HEK293 (cell line): ENCODE data around the gene QPCTL.

ENCODE experiments used
- CTCF ChIA-PET: fragments of 350-600 bp; formaldehyde crosslinking; extraction: SDS; loops from one replicate; lab custom pipeline; 2021; ENCODE audit warnings: antibody characterized with exemption; lab: Yijun Ruan, JAX
- POLR2A ChIA-PET: fragments of 300-600 bp; formaldehyde crosslinking; extraction: SDS; loops from one replicate; lab custom pipeline; 2020; ENCODE audit warnings: antibody characterized with exemption, inconsistent platforms; lab: Yijun Ruan, JAX
- H3K27ac ChIP-seq: fragments of 200-500 bp; sonication (Bioruptor generic); 2 replicates; pipeline ENCODE4 v1.5.1; 2014; ENCODE audit warnings: low read depth, low read length, control low read depth, inconsistent platforms; ENCODE audit errors: extremely low read depth
- H3K36me3 ChIP-seq, 2 experiments: fragments of 200-500 bp in 1 of 2; sonication (Bioruptor generic) in 1 of 2; 1 replicate in 1 of 2; 2 replicates in 1 of 2; pipeline ENCODE4 v1.5.1; 2014 to 2017; ENCODE audit warnings: inconsistent platforms in 2 of 2, low read length in 2 of 2; ENCODE audit not compliant: control insufficient read depth in 2 of 2, insufficient read depth in 1 of 2
- H3K4me1 ChIP-seq: fragments of 200-500 bp; sonication (Bioruptor generic); 2 replicates; pipeline ENCODE4 v1.5.1; 2014; ENCODE audit warnings: mild to moderate bottlenecking, low read length, inconsistent platforms; ENCODE audit not compliant: control insufficient read depth, insufficient read depth
- H3K4me3 ChIP-seq: 2 replicates; pipeline ENCODE4 v1.5.1; 2011; ENCODE audit warnings: low read depth, mild to moderate bottlenecking, control low read depth, low read length, moderate library complexity
- H3K9me3 ChIP-seq: fragments of 200-500 bp; sonication (Bioruptor generic); 2 replicates; pipeline ENCODE4 v1.5.1; 2014; ENCODE audit warnings: low read depth, low read length, inconsistent platforms; ENCODE audit not compliant: control insufficient read depth, insufficient read depth
- IKZF3 ChIP-seq: fragments of 450-650 bp; IDR thresholded peaks from 2 replicates; pipeline ENCODE4 v1.5.0; 2018; ENCODE audit warnings: missing biosample characterization, mild to moderate bottlenecking, missing genetic modification characterization, moderate library complexity
- ZBTB21 ChIP-seq: fragments of 450-650 bp; formaldehyde crosslinking; IDR thresholded peaks from 2 replicates; pipeline ENCODE4 v1.5.1; 2017; ENCODE audit warnings: missing biosample characterization, missing genetic modification characterization
- ZNF114 ChIP-seq: fragments of 450-650 bp; formaldehyde crosslinking; IDR thresholded peaks from 2 replicates; pipeline ENCODE4 v1.5.0; 2017; ENCODE audit warnings: missing biosample characterization, missing genetic modification characterization
- ZNF140 ChIP-seq: fragments of 450-650 bp; formaldehyde crosslinking; IDR thresholded peaks from 2 replicates; pipeline ENCODE4 v1.5.1; 2016; ENCODE audit warnings: missing biosample characterization, missing genetic modification characterization
- ZNF324 ChIP-seq: fragments of 450-650 bp; formaldehyde crosslinking; IDR thresholded peaks from 2 replicates; pipeline ENCODE4 v1.5.1; 2016; ENCODE audit warnings: missing biosample characterization, missing genetic modification characterization
- ZNF37A ChIP-seq: fragments of 450-650 bp; IDR thresholded peaks from 2 replicates; pipeline ENCODE4 v1.5.1; 2018; ENCODE audit warnings: missing biosample characterization, missing genetic modification characterization
- ZNF426 ChIP-seq: fragments of 450-650 bp; formaldehyde crosslinking; IDR thresholded peaks from 2 replicates; pipeline ENCODE4 v1.5.1; 2017; ENCODE audit warnings: missing biosample characterization, missing genetic modification characterization, mild to moderate bottlenecking, inconsistent platforms, moderate library complexity
- ZNF473 ChIP-seq: fragments of 450-650 bp; formaldehyde crosslinking; IDR thresholded peaks from 2 replicates; pipeline ENCODE4 v1.5.1; 2017; ENCODE audit warnings: missing biosample characterization, missing genetic modification characterization
- ZNF521 ChIP-seq: fragments of 450-650 bp; formaldehyde crosslinking; IDR thresholded peaks from 2 replicates; pipeline ENCODE4 v1.5.1; 2017; ENCODE audit warnings: missing biosample characterization, mild to moderate bottlenecking, missing genetic modification characterization
- ZNF549 ChIP-seq: fragments of 450-650 bp; IDR thresholded peaks from 2 replicates; pipeline ENCODE4 v1.5.1; 2018; ENCODE audit warnings: missing biosample characterization, missing genetic modification characterization, mild to moderate bottlenecking, inconsistent platforms, moderate library complexity
- ZNF623 ChIP-seq: fragments of 450-650 bp; formaldehyde crosslinking; IDR thresholded peaks from 2 replicates; pipeline ENCODE4 v1.5.1; 2016; ENCODE audit warnings: missing biosample characterization, missing genetic modification characterization
- ZNF626 ChIP-seq: fragments of 450-650 bp; sonication (Bioruptor Pico); formaldehyde crosslinking; IDR thresholded peaks from 2 replicates; pipeline ENCODE4 v1.5.1; 2018; ENCODE audit warnings: missing biosample characterization, missing genetic modification characterization, inconsistent platforms
- ZNF747 ChIP-seq: fragments of 450-650 bp; formaldehyde crosslinking; IDR thresholded peaks from 2 replicates; pipeline ENCODE4 v1.5.1; 2016; ENCODE audit warnings: missing biosample characterization, missing genetic modification characterization
- TF ChIP-seq, protein P1 (sequence below): fragments of 450-650 bp; formaldehyde crosslinking; IDR thresholded peaks from 2 replicates; pipeline ENCODE4 v1.5.1; 2016; ENCODE audit warnings: missing biosample characterization, missing genetic modification characterization
- TF ChIP-seq, protein P2 (sequence below): fragments of 450-650 bp; formaldehyde crosslinking; IDR thresholded peaks from 2 replicates; pipeline ENCODE4 v1.5.1; 2016; ENCODE audit warnings: missing biosample characterization, missing genetic modification characterization
- TF ChIP-seq, protein P3 (sequence below): fragments of 450-650 bp; formaldehyde crosslinking; IDR thresholded peaks from 2 replicates; pipeline ENCODE4 v1.5.1; 2016; ENCODE audit warnings: missing biosample characterization, missing genetic modification characterization
- TF ChIP-seq, protein P4 (sequence below): fragments of 450-650 bp; formaldehyde crosslinking; IDR thresholded peaks from 2 replicates; pipeline ENCODE4 v1.5.1; 2016; ENCODE audit warnings: missing biosample characterization, missing genetic modification characterization
- TF ChIP-seq, protein P5 (sequence below): fragments of 450-650 bp; formaldehyde crosslinking; IDR thresholded peaks from 2 replicates; pipeline ENCODE4 v1.5.1; 2016; ENCODE audit warnings: missing biosample characterization, missing genetic modification characterization
- TF ChIP-seq, protein P6 (sequence below): fragments of 450-650 bp; formaldehyde crosslinking; IDR thresholded peaks from 2 replicates; pipeline ENCODE4 v1.5.1; 2016; ENCODE audit warnings: missing biosample characterization, missing genetic modification characterization
- TF ChIP-seq, protein P7 (sequence below): fragments of 450-650 bp; formaldehyde crosslinking; conservative IDR thresholded peaks from 2 replicates; pipeline ENCODE4 v1.5.1; 2016; ENCODE audit warnings: low read depth, missing biosample characterization, missing genetic modification characterization

QPCTL gene

DNA sequence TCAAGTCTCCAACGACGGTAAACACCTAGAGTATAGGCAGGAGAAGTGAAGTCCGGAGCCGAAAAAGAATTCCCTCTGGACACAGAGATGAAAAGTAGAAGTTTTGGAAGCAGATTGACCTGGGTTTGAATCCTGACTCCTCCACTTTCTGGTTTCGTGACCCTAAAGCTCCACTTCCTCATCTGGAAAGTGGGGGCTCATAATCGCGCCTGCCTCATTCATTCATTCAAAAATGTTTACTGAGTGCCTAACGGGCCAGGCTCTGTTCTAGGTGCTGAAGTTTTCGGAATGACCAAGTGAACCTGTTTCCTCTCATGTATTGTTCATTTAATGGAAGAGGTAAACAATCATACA lies 46.1 kb upstream of the QPCTL start (continued):
- TF ChIP-seq, protein P1, sequence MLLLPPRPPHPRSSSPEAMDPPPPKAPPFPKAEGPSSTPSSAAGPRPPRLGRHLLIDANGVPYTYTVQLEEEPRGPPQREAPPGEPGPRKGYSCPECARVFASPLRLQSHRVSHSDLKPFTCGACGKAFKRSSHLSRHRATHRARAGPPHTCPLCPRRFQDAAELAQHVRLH (tag by site-specific recombination): 0 out of 2 replicates have a peak, but pooled peaks have one; percentile 4
- TF ChIP-seq ZBTB21 (tag by site-specific recombination): no peak
- no peak for TF ChIP-seq ZNF324 (tag by site-specific recombination)
- TF ChIP-seq ZNF140: no peak
- TF ChIP-seq, protein P2, sequence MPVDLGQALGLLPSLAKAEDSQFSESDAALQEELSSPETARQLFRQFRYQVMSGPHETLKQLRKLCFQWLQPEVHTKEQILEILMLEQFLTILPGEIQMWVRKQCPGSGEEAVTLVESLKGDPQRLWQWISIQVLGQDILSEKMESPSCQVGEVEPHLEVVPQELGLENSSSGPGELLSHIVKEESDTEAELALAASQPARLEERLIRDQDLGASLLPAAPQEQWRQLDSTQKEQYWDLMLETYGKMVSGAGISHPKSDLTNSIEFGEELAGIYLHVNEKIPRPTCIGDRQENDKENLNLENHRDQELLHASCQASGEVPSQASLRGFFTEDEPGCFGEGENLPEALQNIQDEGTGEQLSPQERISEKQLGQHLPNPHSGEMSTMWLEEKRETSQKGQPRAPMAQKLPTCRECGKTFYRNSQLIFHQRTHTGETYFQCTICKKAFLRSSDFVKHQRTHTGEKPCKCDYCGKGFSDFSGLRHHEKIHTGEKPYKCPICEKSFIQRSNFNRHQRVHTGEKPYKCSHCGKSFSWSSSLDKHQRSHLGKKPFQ (tag by site-specific recombination): no peak
- no peak for TF ChIP-seq ZNF473 (tag by site-specific recombination)
- no peak for TF ChIP-seq ZNF747 (tag by site-specific recombination)
- no peak for TF ChIP-seq ZNF521 (tag by site-specific recombination)
- no peak for TF ChIP-seq ZNF426 (tag by site-specific recombination)
- no peak for TF ChIP-seq ZNF626 (tag by site-specific recombination)
- no peak for TF ChIP-seq IKZF3 (tag by site-specific recombination)
- TF ChIP-seq, protein P3, sequence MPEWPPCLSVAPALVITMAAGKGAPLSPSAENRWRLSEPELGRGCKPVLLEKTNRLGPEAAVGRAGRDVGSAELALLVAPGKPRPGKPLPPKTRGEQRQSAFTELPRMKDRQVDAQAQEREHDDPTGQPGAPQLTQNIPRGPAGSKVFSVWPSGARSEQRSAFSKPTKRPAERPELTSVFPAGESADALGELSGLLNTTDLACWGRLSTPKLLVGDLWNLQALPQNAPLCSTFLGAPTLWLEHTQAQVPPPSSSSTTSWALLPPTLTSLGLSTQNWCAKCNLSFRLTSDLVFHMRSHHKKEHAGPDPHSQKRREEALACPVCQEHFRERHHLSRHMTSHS: no peak

DNA sequence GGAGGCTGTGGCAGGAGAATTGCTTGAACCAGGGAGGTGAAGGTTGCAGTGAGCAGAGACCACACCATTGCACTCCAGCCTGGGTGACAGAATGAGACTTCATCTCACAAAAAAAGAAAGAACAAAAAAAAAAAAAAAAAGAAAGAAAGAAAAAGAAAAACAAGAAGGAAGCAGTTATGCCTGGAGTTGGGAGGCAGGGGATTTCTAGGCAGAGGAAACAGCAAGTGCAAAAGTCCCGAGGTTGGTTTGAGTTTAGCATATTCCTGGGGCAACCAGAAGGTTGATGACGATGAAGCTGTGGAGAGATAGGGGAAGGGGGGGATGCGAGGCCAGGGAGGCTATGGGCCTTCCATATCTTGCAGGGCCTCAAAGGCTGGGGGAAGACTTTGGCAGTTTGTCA lies 41.7 kb upstream of the QPCTL start:
- Histone ChIP-seq H3K4me1 (no peaks in the 10 kb centered on the region), H3K4me3 (no peak overlapping the region), H3K9me3 (no peaks in the 10 kb centered on the region), H3K27ac (no peak overlapping the region), H3K36me3 (no peaks in the 10 kb centered on the region)
- ChIA-PET POLR2A (no interaction called here), CTCF (interaction anchor here (1.0 to 2.8 kb wide), 5 partner anchors 8 to 211 kb away, joined by 3 to 17 read pairs (median 4); no protein-coding TSS in a partner anchor)
- peak; percentile 80 for TF ChIP-seq ZNF623 (tag by site-specific recombination)
- TF ChIP-seq, protein P4, sequence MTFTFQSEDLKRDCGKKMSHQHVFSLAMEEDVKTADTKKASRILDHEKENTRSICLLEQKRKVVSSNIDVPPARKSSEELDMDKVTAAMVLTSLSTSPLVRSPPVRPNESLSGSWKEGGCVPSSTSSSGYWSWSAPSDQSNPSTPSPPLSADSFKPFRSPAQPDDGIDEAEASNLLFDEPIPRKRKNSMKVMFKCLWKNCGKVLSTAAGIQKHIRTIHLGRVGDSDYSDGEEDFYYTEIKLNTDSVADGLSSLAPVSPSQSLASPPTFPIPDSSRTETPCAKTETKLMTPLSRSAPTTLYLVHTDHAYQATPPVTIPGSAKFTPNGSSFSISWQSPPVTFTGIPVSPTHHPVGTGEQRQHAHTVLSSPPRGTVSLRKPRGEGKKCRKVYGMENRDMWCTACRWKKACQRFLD (tag by site-specific recombination): no peak
- no peak for TF ChIP-seq ZNF114 (tag by site-specific recombination)
- TF ChIP-seq, protein P5, sequence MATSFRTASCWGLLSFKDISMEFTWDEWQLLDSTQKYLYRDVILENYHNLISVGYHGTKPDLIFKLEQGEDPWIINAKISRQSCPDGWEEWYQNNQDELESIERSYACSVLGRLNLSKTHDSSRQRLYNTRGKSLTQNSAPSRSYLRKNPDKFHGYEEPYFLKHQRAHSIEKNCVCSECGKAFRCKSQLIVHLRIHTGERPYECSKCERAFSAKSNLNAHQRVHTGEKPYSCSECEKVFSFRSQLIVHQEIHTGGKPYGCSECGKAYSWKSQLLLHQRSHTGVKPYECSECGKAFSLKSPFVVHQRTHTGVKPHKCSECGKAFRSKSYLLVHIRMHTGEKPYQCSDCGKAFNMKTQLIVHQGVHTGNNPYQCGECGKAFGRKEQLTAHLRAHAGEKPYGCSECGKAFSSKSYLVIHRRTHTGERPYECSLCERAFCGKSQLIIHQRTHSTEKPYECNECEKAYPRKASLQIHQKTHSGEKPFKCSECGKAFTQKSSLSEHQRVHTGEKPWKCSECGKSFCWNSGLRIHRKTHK (tag by site-specific recombination): no peak
- no peak for TF ChIP-seq ZNF549 (tag by site-specific recombination)
- no peak for TF ChIP-seq ZNF37A (tag by site-specific recombination)
- TF ChIP-seq, protein P6, sequence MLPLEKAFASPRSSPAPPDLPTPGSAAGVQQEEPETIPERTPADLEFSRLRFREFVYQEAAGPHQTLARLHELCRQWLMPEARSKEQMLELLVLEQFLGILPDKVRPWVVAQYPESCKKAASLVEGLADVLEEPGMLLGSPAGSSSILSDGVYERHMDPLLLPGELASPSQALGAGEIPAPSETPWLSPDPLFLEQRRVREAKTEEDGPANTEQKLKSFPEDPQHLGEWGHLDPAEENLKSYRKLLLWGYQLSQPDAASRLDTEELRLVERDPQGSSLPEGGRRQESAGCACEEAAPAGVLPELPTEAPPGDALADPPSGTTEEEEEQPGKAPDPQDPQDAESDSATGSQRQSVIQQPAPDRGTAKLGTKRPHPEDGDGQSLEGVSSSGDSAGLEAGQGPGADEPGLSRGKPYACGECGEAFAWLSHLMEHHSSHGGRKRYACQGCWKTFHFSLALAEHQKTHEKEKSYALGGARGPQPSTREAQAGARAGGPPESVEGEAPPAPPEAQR: no peak
- TF ChIP-seq, protein P7, sequence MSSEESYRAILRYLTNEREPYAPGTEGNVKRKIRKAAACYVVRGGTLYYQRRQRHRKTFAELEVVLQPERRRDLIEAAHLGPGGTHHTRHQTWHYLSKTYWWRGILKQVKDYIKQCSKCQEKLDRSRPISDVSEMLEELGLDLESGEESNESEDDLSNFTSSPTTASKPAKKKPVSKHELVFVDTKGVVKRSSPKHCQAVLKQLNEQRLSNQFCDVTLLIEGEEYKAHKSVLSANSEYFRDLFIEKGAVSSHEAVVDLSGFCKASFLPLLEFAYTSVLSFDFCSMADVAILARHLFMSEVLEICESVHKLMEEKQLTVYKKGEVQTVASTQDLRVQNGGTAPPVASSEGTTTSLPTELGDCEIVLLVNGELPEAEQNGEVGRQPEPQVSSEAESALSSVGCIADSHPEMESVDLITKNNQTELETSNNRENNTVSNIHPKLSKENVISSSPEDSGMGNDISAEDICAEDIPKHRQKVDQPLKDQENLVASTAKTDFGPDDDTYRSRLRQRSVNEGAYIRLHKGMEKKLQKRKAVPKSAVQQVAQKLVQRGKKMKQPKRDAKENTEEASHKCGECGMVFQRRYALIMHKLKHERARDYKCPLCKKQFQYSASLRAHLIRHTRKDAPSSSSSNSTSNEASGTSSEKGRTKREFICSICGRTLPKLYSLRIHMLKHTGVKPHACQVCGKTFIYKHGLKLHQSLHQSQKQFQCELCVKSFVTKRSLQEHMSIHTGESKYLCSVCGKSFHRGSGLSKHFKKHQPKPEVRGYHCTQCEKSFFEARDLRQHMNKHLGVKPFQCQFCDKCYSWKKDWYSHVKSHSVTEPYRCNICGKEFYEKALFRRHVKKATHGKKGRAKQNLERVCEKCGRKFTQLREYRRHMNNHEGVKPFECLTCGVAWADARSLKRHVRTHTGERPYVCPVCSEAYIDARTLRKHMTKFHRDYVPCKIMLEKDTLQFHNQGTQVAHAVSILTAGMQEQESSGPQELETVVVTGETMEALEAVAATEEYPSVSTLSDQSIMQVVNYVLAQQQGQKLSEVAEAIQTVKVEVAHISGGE (tag by site-specific recombination): no peak
